GM23338 (cell line): ENCODE measurements around the gene HOXD1. TPM values are rescaled to one million over a fixed set of nuclear protein-coding genes. Genes with fewer than 3 reads are reported as not detected.

ENCODE experiments used
- ATAC-seq: fragments of 200-7000 bp; cut with Tn5 transposase; 3 replicates; pipeline ENCODE4 v1.9.1; 2020
- DNase-seq: peaks from one replicate; pipeline ENCODE4 v3.0.0-alpha.2; 2015; ENCODE audit warnings: low spot score
- H2AFZ ChIP-seq: fragments of 200-600 bp; sonication (generic); 2 replicates; pipeline ENCODE4 v1.8.0; 2016; ENCODE audit warnings: antibody characterized with exemption, mild to moderate bottlenecking, moderate library complexity
- H3F3A ChIP-seq: fragments of 200-600 bp; sonication (generic); replicated peaks from 2 replicates; pipeline ENCODE4 v1.8.0; 2017; ENCODE audit warnings: antibody characterized with exemption, mixed run types, low read depth
- H3K27ac ChIP-seq: fragments of 200-600 bp; sonication (generic); 2 replicates; pipeline ENCODE4 v1.6.1; 2016; ENCODE audit warnings: low read depth
- H3K27me3 ChIP-seq: fragments of 200-600 bp; sonication (generic); 2 replicates; pipeline ENCODE4 v1.8.0; 2016; ENCODE audit warnings: mild to moderate bottlenecking, mixed run types, moderate library complexity; ENCODE audit not compliant: insufficient read depth
- H3K36me3 ChIP-seq: fragments of 200-600 bp; sonication (generic); 2 replicates; pipeline ENCODE4 v1.8.0; 2016; ENCODE audit warnings: mild to moderate bottlenecking; ENCODE audit not compliant: insufficient read depth
- H3K4me1 ChIP-seq: fragments of 200-600 bp; sonication (generic); 2 replicates; pipeline ENCODE4 v1.8.0; 2016; ENCODE audit warnings: mild to moderate bottlenecking, moderate library complexity; ENCODE audit not compliant: insufficient read depth
- H3K4me2 ChIP-seq: fragments of 200-600 bp; sonication (generic); 2 replicates; pipeline ENCODE4 v1.7.1; 2017; ENCODE audit warnings: mixed run types
- H3K4me3 ChIP-seq: fragments of 200-600 bp; sonication (generic); 2 replicates; pipeline ENCODE4 v1.6.1; 2016; ENCODE audit warnings: mixed run types
- H3K79me2 ChIP-seq: fragments of 200-600 bp; sonication (generic); replicated peaks from 2 replicates; pipeline ENCODE4 v1.8.0; 2017; ENCODE audit warnings: mild to moderate bottlenecking; ENCODE audit not compliant: insufficient read depth
- H3K9me2 ChIP-seq: fragments of 200-600 bp; sonication (generic); 2 replicates; pipeline ENCODE4 v1.8.0; 2017; ENCODE audit not compliant: insufficient read depth
- H4K20me1 ChIP-seq: fragments of 200-600 bp; sonication (generic); replicated peaks from 2 replicates; pipeline ENCODE4 v1.8.0; 2017; ENCODE audit warnings: mild to moderate bottlenecking; ENCODE audit not compliant: insufficient read depth
- H3K27ac Mint-ChIP-seq: 2 replicates; pipeline ENCODE4 v1.8.0; 2020; ENCODE audit warnings: inconsistent platforms, mild to moderate bottlenecking, moderate library complexity, mixed read lengths
- H3K27me3 Mint-ChIP-seq: 3 replicates; pipeline ENCODE4 v1.8.0; 2022; ENCODE audit warnings: low read depth, mild to moderate bottlenecking, moderate library complexity, mixed read lengths, inconsistent platforms; ENCODE audit not compliant: insufficient read depth, poor library complexity
- H3K36me3 Mint-ChIP-seq: 3 replicates; pipeline ENCODE4 v1.8.0; 2021; ENCODE audit warnings: low read depth, mild to moderate bottlenecking, inconsistent platforms, moderate library complexity, mixed read lengths
- H3K4me1 Mint-ChIP-seq: 3 replicates; pipeline ENCODE4 v1.8.0; 2020; ENCODE audit warnings: mild to moderate bottlenecking, inconsistent platforms, mixed read lengths
- H3K4me3 Mint-ChIP-seq: 3 replicates; pipeline ENCODE4 v1.8.0; 2021; ENCODE audit warnings: moderate library complexity, mild to moderate bottlenecking, inconsistent platforms, mixed read lengths
- H3K9me3 Mint-ChIP-seq: 3 replicates; pipeline ENCODE4 v1.8.0; 2020; ENCODE audit warnings: moderate library complexity, mild to moderate bottlenecking, inconsistent platforms, mixed read lengths
- CTCF ChIP-seq, 2 experiments: fragments of 200-600 bp in 1 of 2; sonication (generic) in 1 of 2; conservative IDR thresholded peaks; 2 replicates each; pipeline versions ENCODE4 v1.5.1 to v1.6.1; 2016 to 2017; ENCODE audit warnings: antibody characterized with exemption in 2 of 2, low read depth in 2 of 2, mild to moderate bottlenecking in 2 of 2, moderate library complexity in 1 of 2
- EZH2 ChIP-seq: fragments of 200-600 bp; sonication (generic); IDR thresholded peaks from one replicate; pipeline ENCODE4 v1.8.0; 2017; ENCODE audit warnings: antibody characterized with exemption, mild to moderate bottlenecking, low read depth; ENCODE audit not compliant: unreplicated experiment
- STAT1 ChIP-seq: IDR thresholded peaks from one replicate; pipeline ENCODE4 v1.6.1; 2016; ENCODE audit warnings: antibody characterized with exemption; ENCODE audit not compliant: unreplicated experiment
- ZNF114 ChIP-seq: fragments of 250-450 bp; sonication (Bioruptor Pico); IDR thresholded peaks from 2 replicates; pipeline ENCODE4 v1.5.0; 2020; ENCODE audit warnings: mild to moderate bottlenecking, moderate library complexity
- ZNF331 ChIP-seq: fragments of 250-450 bp; sonication (Bioruptor Pico); IDR thresholded peaks from 2 replicates; pipeline ENCODE4 v1.5.0; 2020; ENCODE audit warnings: low read depth, mild to moderate bottlenecking, moderate library complexity
- polyA plus RNA-seq: library from polyadenylated mRNA; unstranded; fragments of >200 nt; fragmentation: Nextera tagmentation; extraction: Ambion mirVana; gene quantifications from 2 replicates; pipeline ENCODE4 v1.2.1, GENCODE V29; 2016
- total RNA-seq: library from RNA; depleted of rRNA; stranded (reverse); fragments of >200 nt; shearing (Covaris generic); gene quantifications from 2 replicates; pipeline ENCODE4 v1.2.3, GENCODE V29; 2014
- TF ChIP-seq, protein P1 (sequence below): fragments of 250-450 bp; sonication (Bioruptor Pico); IDR thresholded peaks from 2 replicates; pipeline ENCODE4 v1.5.0; 2020; ENCODE audit warnings: mild to moderate bottlenecking, moderate library complexity
- TF ChIP-seq, protein P2 (sequence below): IDR thresholded peaks from one replicate; pipeline ENCODE4 v1.6.1; 2018; ENCODE audit warnings: antibody characterized with exemption; ENCODE audit not compliant: unreplicated experiment

HOXD1 gene
- total and polyA plus RNA-seq, 2 experiments from 2014 or later: not detected

DNA sequence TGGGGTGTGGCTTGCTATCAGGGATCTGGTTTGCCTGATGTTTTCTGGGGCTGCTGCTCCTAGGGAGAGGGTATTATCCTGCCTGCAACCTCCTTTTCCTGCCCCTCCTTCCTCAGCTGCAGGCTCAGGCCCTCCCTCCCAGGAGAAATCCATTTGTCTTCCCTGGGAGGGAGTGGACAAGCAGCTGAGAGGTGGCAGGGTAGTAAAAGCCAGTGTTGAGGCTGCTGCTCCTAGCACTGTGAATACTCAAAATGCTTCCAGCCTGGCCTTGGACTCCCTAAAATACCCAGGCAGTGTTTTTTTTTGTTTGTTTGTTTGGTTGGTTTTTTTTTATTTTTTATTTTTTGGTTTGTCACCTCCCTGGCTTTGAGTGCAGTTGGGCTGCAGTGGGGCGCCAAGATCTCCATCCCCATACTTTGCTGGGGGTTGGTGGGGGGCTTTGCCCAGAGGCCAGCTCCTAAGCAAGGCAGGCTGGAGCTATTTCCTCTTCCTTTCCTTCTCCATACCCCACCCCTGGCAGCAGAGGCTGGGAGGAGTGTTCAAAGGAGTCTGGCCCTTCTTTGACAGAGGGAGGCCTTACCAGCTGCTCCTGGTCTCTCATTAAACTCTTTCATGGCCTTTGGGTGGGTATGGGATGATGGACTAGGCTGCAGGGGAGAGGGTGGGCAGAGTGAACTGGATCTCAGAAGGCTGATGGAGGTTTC is 17.7 kb upstream of the HOXD1 start:
- Histone ChIP-seq H3K79me2 (no peaks in the 10 kb centered on the region), H2AFZ (no peak overlapping the region), H3K4me2 (peak overlapping the region; percentile 75), H3K36me3 (no peaks in the 10 kb centered on the region; the same call in 1 of the 2 replicates), H4K20me1 (peaks cover 47% of the 10 kb centered on the region), H3K9me2 (no peaks in the 10 kb centered on the region), H3K4me3 (no peak overlapping the region), H3F3A (peaks cover 17% of the 10 kb centered on the region), H3K4me1 (peaks cover 34% of the 10 kb centered on the region), H3K27me3 (peaks cover 100% of the 10 kb centered on the region), H3K27ac (no peak overlapping the region)
- no peaks in the 10 kb centered on the region for H3K36me3 Mint-ChIP-seq
- peaks cover 32% of the 10 kb centered on the region for H3K4me1 Mint-ChIP-seq
- ATAC-seq: peak; percentile 1; the same call in 2 of the 3 replicates
- peaks cover 100% of the 10 kb centered on the region for H3K27me3 Mint-ChIP-seq
- H3K27ac Mint-ChIP-seq: no peak overlapping the region
- DNase-seq: peak; percentile 15
- no peaks in the 10 kb centered on the region; the same call in 1 of the 3 replicates for H3K9me3 Mint-ChIP-seq
- no peak overlapping the region for H3K4me3 Mint-ChIP-seq
- peak; percentile 49 for TF ChIP-seq EZH2
- no peak for TF ChIP-seq STAT1

GRCh38 chr2:176171351-176172006 is 17.0 kb upstream of the HOXD1 start:
- Histone ChIP-seq H3F3A (peaks cover 22% of the 10 kb centered on the region), H3K4me2 (peak overlapping the region; percentile 75), H3K4me1 (peaks cover 38% of the 10 kb centered on the region), H3K27me3 (peaks cover 100% of the 10 kb centered on the region), H3K27ac (no peak overlapping the region), H3K9me2 (no peaks in the 10 kb centered on the region), H3K79me2 (no peaks in the 10 kb centered on the region), H4K20me1 (peaks cover 43% of the 10 kb centered on the region), H3K36me3 (no peaks in the 10 kb centered on the region; the same call in 1 of the 2 replicates), H2AFZ (peak overlapping the region; percentile 93), H3K4me3 (peak overlapping the region; percentile 49)
- Mint-ChIP-seq H3K9me3 (no peaks in the 10 kb centered on the region; the same call in 1 of the 3 replicates), H3K36me3 (no peaks in the 10 kb centered on the region), H3K4me3 (peak overlapping the region; percentile 71), H3K4me1 (peaks cover 38% of the 10 kb centered on the region), H3K27ac (no peak overlapping the region), H3K27me3 (peaks cover 100% of the 10 kb centered on the region)
- ATAC-seq: peak; percentile 39
- DNase-seq: peak; percentile 77
- TF ChIP-seq STAT1 (no peak), EZH2 (peak; percentile 34), ZNF331 (no peak), CTCF (conservative IDR thresholded peaks at IDR 0.05; ENCODE audit: low read depth in 2 of 2) (peak in 1 of 2 experiments; percentile 28; a peak in 2 of 4 replicates), ZNF114 (CRISPR knock-in tag) (no peak)
- TF ChIP-seq, protein P1, sequence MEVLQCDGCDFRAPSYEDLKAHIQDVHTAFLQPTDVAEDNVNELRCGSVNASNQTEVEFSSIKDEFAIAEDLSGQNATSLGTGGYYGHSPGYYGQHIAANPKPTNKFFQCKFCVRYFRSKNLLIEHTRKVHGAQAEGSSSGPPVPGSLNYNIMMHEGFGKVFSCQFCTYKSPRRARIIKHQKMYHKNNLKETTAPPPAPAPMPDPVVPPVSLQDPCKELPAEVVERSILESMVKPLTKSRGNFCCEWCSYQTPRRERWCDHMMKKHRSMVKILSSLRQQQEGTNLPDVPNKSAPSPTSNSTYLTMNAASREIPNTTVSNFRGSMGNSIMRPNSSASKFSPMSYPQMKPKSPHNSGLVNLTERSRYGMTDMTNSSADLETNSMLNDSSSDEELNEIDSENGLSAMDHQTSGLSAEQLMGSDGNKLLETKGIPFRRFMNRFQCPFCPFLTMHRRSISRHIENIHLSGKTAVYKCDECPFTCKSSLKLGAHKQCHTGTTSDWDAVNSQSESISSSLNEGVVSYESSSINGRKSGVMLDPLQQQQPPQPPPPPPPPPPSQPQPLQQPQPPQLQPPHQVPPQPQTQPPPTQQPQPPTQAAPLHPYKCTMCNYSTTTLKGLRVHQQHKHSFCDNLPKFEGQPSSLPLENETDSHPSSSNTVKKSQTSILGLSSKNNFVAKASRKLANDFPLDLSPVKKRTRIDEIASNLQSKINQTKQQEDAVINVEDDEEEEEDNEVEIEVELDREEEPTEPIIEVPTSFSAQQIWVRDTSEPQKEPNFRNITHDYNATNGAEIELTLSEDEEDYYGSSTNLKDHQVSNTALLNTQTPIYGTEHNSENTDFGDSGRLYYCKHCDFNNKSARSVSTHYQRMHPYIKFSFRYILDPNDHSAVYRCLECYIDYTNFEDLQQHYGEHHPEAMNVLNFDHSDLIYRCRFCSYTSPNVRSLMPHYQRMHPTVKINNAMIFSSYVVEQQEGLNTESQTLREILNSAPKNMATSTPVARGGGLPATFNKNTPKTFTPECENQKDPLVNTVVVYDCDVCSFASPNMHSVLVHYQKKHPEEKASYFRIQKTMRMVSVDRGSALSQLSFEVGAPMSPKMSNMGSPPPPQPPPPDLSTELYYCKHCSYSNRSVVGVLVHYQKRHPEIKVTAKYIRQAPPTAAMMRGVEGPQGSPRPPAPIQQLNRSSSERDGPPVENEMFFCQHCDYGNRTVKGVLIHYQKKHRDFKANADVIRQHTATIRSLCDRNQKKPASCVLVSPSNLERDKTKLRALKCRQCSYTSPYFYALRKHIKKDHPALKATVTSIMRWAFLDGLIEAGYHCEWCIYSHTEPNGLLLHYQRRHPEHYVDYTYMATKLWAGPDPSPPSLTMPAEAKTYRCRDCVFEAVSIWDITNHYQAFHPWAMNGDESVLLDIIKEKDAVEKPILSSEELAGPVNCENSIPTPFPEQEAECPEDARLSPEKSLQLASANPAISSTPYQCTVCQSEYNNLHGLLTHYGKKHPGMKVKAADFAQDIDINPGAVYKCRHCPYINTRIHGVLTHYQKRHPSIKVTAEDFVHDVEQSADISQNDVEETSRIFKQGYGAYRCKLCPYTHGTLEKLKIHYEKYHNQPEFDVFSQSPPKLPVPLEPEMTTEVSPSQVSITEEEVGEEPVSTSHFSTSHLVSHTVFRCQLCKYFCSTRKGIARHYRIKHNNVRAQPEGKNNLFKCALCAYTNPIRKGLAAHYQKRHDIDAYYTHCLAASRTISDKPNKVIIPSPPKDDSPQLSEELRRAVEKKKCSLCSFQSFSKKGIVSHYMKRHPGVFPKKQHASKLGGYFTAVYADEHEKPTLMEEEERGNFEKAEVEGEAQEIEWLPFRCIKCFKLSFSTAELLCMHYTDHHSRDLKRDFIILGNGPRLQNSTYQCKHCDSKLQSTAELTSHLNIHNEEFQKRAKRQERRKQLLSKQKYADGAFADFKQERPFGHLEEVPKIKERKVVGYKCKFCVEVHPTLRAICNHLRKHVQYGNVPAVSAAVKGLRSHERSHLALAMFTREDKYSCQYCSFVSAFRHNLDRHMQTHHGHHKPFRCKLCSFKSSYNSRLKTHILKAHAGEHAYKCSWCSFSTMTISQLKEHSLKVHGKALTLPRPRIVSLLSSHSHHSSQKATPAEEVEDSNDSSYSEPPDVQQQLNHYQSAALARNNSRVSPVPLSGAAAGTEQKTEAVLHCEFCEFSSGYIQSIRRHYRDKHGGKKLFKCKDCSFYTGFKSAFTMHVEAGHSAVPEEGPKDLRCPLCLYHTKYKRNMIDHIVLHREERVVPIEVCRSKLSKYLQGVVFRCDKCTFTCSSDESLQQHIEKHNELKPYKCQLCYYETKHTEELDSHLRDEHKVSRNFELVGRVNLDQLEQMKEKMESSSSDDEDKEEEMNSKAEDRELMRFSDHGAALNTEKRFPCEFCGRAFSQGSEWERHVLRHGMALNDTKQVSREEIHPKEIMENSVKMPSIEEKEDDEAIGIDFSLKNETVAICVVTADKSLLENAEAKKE: no peak
- TF ChIP-seq, protein P2, sequence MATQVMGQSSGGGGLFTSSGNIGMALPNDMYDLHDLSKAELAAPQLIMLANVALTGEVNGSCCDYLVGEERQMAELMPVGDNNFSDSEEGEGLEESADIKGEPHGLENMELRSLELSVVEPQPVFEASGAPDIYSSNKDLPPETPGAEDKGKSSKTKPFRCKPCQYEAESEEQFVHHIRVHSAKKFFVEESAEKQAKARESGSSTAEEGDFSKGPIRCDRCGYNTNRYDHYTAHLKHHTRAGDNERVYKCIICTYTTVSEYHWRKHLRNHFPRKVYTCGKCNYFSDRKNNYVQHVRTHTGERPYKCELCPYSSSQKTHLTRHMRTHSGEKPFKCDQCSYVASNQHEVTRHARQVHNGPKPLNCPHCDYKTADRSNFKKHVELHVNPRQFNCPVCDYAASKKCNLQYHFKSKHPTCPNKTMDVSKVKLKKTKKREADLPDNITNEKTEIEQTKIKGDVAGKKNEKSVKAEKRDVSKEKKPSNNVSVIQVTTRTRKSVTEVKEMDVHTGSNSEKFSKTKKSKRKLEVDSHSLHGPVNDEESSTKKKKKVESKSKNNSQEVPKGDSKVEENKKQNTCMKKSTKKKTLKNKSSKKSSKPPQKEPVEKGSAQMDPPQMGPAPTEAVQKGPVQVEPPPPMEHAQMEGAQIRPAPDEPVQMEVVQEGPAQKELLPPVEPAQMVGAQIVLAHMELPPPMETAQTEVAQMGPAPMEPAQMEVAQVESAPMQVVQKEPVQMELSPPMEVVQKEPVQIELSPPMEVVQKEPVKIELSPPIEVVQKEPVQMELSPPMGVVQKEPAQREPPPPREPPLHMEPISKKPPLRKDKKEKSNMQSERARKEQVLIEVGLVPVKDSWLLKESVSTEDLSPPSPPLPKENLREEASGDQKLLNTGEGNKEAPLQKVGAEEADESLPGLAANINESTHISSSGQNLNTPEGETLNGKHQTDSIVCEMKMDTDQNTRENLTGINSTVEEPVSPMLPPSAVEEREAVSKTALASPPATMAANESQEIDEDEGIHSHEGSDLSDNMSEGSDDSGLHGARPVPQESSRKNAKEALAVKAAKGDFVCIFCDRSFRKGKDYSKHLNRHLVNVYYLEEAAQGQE: no peak
